ENCODE data around the gene SPACA4.

Gene SPACA4

GRCh38 chr19:48598996-48599700 is 7.4 kb upstream of the SPACA4 start:
- DNase-seq = no peak

- DNase-seq = no peak
Measured at GRCh38 chr19:48600679-48601417, 5.7 kb upstream of the SPACA4 start.

GRCh38 chr19:48603001-48603400 is 3.5 kb upstream of the SPACA4 start:
- no peak for DNase-seq

GRCh38 chr19:48603449-48603848 is 3.1 kb upstream of the SPACA4 start:
- DNase-seq = no peak

GRCh38 chr19:48603850-48604249 is 2.7 kb upstream of the SPACA4 start:
- no peak for DNase-seq

DNA sequence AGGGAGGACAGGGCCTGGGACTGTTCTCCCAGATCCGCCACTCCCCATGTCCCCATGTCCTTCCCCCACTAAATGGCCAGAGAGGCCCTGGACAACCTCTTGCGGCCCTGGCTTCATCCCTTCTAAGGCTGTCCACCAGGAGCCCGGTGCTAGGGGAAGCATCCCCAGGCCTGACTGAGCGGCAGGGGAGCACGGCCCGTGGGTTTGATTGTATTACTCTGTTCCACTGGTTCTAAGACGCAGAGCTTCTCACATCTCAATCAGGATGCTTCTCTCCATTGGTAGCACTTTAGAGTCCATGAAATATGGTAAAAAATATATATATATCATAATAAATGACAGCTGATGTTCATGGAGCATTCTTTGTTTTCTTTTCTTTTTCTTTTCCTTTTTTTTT is 815 bp downstream of the SPACA4 start:
- no peak for DNase-seq

GRCh38 chr19:48608798-48609263 is 2.3 kb downstream of the SPACA4 start:
- DNase-seq = peak; percentile 48

DNA sequence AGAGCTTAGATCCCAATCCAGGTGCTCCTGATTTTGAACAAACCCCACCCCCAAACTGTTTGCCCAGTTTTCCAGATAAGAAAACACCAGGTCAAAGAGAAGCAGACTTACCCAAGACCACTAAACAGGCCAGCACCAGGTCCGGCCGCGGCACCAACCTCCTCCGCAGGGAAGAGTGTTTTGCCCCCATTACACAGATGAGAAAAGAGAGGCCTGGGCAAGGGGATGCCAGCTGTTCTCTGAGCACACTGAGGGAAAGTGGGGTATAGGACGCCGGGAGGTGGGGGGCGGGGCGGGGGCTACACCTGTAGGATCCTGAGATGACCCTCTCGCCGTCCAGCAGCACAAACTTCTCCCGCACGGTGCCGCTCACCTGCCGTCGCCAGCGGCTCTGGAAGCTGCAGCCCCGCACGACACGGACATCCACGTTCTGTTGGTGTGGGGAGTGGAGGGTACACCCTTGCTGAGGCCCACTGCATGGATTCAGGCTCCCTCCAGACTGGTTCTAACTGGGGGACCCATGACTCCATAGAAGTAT is 3.1 kb downstream of the SPACA4 start:
- DNase-seq = no peak

DNA sequence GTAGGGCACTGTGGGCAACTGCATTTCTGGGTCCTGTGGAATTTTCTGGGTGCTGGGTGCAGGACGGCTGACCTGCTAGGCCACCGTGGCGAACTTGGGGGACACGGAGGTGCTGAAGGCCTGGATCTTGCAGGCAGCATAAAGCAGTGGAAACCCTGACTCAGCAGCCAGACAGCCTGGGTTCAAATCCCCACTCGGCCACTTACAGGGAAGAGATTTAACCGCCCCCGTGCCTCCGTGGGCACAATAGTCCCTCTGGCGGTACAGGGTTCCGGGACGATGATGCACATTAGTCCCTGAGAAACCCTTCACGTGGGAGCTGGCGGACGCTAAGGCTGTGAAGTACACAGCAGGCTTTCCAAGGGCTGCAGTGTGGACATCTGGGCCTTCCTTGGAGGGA is 5.3 kb downstream of the SPACA4 start:
- DNase-seq = no peak

DNA sequence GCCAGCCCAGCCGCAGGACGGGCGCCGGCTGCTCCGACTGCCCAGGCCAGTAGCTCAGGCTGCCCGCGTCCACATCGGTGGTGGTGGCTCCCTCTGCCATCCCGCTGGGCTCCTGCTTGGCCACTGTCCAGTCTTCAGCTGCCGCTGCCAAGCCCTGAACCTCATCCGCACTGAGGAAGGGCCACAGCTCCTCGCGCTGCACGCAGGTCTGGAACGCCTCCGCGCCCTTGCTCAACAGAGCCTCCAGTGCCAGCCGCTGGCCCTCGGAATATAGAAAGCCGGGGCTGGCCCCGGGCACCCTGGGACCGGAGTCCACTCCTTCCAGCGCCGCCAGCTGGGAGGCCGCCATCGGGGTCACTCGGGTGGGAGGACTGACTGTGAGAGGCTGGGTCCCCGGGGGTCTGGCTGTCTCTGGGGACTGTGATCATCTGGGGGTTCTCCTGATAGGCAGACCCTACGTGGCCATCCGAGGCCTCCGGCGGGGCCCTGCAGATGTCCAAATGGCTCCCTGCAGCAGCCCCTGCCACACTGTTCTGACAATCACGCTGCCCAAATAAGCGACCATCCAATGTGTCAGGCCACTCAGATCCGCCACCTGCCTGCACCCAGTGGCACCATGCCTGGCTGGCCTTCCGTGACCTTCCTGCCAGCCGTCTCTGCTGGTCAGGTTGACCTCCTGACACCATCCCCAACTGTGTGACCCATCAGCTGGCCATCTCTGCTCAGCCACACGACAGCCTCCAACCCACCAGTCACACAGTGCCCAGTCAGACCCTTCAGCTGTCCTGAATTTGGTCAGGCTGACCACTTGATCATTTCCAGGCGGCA is 6.7 kb downstream of the SPACA4 start:
- DNase-seq = no peak

DNA sequence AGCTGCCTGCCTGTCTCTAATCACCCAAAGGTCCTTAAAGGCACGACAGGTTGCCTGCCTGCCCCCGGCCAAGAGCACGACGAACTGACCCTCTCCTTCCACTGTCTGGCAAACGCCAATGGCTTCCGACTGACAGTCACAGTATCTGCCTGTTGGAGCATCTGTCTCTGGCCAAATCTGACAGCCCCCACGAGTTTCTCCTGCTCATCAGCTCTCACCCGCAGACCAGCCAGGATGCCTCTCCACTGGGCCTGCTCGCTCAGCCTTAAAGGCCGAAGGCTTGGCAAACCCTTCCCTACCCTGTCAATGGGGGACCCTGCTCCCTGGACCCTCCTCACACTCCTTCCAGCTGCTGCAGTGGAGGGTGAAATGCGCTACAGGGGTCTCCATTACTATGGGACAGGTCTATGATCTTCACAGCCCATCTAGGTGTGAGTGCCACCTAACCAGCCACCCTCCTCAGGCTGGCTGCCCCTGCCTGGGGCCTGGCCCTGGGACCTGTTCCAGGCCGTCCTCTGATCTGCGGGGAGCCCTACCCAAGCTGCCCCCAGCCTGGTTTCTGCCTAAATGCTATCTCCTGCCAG is 7.4 kb downstream of the SPACA4 start:
- no peak for DNase-seq

- no peak for DNase-seq
Measured at GRCh38 chr19:48614436-48615230, 8.1 kb downstream of the SPACA4 start, which contains the start of gene FAM83E. Gene FAM83E, minus strand, starts transcription at chr19:48615076. Its CDS starts 1,704 bp downstream, at chr19:48613372.

DNA sequence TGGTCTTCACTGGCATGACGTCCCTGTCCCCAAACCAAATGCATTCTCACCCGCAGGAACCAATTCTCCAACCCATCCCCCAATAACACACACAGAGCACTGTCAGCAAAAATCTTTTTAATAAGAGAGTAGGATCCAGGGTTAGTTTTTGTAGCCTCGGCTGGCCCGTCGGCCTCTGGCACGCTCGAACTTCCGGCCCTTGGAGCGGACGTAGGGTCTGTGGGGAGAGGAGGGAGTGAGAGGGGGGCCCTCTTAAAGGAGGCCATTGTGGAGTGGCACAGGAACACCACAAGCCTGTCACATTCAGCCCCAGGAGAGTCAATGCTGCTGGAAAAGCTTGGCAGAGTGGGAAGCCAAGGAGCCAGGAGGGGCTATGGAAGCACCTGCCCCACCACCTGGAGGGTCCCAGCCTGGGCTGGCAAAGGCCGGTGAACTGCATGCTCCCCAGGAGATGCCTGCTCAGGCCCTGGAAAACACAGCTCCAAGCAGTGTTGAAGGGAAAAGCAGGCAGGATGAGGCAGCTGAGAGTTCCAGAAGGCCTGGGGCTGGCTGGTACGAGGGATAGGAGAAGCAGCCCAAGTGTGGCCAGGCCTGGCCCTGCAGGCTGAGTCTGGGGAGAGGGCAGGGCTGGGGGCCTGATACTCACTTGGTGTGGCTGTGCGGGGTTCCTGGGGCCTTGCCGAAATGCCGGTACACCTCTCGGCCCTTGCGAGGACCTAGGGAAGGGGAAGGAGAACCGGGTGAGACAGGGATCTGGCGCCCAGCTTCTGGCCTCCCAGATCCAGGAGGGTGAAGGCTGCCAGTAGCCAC is 8.9 kb downstream of the SPACA4 start:
- DNase-seq = no peak

DNA sequence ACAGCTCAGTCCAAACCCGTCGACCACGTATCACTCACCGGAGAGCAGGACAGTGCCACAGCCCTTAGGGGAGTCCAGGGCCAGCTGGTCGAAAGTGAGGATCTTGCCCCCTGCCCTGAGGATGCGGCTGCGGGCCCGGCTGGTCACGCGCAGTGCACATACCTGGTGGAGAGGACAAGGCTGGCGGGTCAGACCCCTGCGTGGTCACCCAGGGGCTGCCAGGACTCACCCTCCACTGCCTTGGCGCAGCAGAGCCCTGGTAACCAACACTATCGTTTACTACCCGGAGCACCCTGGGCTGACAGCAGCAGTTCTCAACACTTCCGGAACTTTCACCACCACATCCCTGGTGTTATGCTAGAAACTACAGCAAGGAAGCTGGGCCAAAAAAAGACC is 9.5 kb downstream of the SPACA4 start:
- DNase-seq = no peak

DNA sequence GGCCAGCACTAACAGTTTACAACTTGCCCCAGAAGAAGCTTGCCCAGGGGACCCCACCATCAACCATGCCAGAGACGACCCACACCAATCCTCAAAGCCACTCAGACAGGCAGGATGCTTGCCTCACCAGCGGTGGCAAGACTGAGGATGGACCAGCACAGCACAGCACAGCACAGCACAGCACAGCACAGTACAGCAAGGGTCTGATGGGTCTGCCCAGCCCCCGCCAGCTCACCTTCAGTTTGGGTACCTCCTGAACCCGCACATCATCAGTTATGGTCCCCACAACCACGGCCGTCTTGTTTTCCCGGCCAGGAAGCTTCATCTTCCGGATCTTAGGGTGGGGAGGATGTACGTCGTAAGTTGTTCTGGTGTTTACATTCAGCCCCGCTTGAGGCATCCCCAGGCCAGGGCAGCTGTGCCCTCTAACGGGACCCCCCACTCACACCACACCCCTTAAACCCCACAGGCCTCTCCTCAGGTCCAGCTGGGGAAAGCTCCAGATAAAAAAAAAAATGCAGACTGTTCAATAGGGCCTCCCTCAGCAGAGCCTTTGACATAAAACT is 10.0 kb downstream of the SPACA4 start:
- DNase-seq = no peak

- DNase-seq = no peak
Measured at GRCh38 chr19:48617146-48617937, 10.8 kb downstream of the SPACA4 start.

GRCh38 chr19:48618278-48618915 is 11.9 kb downstream of the SPACA4 start:
- DNase-seq = no peak

DNA sequence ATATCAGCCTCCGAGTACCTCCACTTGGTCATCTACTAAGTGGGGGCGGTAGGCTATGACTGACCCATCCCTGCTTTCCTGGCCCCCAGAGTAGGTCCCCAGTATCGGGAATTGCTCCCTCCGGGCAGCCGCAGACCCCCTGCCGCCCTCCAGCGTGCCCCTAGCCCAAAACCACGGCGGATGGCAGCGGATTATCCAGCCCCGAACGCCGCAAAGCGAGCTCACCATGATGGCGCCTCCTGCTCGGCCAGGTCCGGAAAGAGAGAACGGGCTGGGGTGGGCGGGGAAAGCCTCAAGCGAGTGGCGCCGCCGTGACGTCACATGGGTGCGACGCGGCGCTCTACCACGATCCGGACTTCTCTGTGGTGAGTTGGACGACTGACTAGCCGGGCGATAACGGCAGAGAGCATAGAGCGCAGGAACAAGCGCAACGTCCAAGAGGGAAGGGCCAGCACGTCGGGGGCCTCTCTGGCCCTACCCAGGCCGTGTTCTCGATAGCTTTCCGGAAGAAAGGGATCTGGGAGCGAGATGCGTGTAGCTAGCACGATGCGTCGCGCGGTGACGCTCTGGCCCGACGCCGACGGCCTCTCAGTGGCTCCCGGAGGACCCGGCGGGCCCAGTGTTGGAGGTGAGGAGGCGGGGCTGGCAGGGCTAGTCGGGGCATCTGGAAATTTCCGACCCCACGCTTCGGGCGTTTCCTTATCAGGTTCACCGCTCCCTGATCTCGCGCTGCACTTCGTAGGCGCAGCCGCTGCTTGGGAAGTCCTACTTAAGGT is 12.6 kb downstream of the SPACA4 start, which contains the start of the genes RPL18 and SPHK2:
TSS of gene RPL18 (minus strand) at position 263 of the 776 bp plus-strand sequence. CDS start at position 228, 35 bp downstream.
TSS of gene SPHK2 (plus strand) at position 591 of the 776 bp plus-strand sequence. CDS start 1,009 bp downstream, outside the sequence.
- DNase-seq = peak; percentile 95
